PC-9 (cell line): ENCODE results near the gene FRMD4B. TPM values are rescaled to one million over a fixed set of nuclear protein-coding genes. Genes with fewer than 3 reads are reported as not detected.
A peak's percentile ranks its signal among the peaks of the same experiment; 100 is the strongest.

Source experiments
- BruUV-seq: library from RNA; stranded (reverse); fragments of 400-500 nt; replicated peaks from 2 replicates; lab custom pipeline; 2021; lab: Mats Ljungman, UMichigan
- CTCF ChIA-PET: fragments of 300-600 bp; sonication (Branson Sonifier 250); formaldehyde crosslinking; loops from one replicate; lab custom pipeline; 2022; ENCODE audit warnings: antibody characterized with exemption; lab: Charles Lee
- POLR2A ChIA-PET: fragments of 300-600 bp; sonication (Branson Sonifier 250); formaldehyde crosslinking; loops from one replicate; lab custom pipeline; 2022; ENCODE audit warnings: antibody characterized with exemption; ENCODE audit not compliant: unreplicated experiment; lab: Charles Lee
- DNase-seq, 2 experiments: peaks; one replicate each; pipeline versions ENCODE4 v3.0.0 to v3.0.0-alpha.2; 2015 to 2022; ENCODE audit warnings: mixed read lengths in 1 of 2
- H2AFZ ChIP-seq: fragments of 200-600 bp; sonication (generic); 2 replicates; pipeline ENCODE4 v1.8.1; 2017; ENCODE audit warnings: antibody characterized with exemption
- H3F3A ChIP-seq: fragments of 200-600 bp; sonication (generic); 2 replicates; pipeline ENCODE4 v1.8.1; 2017; ENCODE audit warnings: antibody characterized with exemption, mild to moderate bottlenecking, low read depth; ENCODE audit not compliant: insufficient read depth
- H3K27ac ChIP-seq: fragments of 200-600 bp; sonication (generic); 2 replicates; pipeline ENCODE4 v1.6.1; 2016; ENCODE audit warnings: mixed run types
- H3K27me3 ChIP-seq: fragments of 200-600 bp; sonication (generic); 2 replicates; pipeline ENCODE4 v1.6.1; 2016; ENCODE audit warnings: low read depth, mixed run types; ENCODE audit not compliant: insufficient read depth
- H3K36me3 ChIP-seq: fragments of 200-600 bp; sonication (generic); 2 replicates; pipeline ENCODE4 v1.6.1; 2016; ENCODE audit warnings: low read depth, mixed run types
- H3K4me1 ChIP-seq: fragments of 200-600 bp; sonication (generic); replicated peaks from 2 replicates; pipeline ENCODE4 v1.6.1; 2016; ENCODE audit warnings: mixed run types; ENCODE audit not compliant: insufficient read depth
- H3K4me2 ChIP-seq: fragments of 200-600 bp; sonication (generic); 2 replicates; pipeline ENCODE4 v1.6.1; 2017; ENCODE audit warnings: mixed run types
- H3K4me3 ChIP-seq: fragments of 200-600 bp; sonication (generic); 2 replicates; pipeline ENCODE4 v1.6.1; 2016; ENCODE audit warnings: mixed run types
- H3K79me2 ChIP-seq: fragments of 200-600 bp; sonication (generic); 2 replicates; pipeline ENCODE4 v1.6.1; 2017; ENCODE audit warnings: low read depth, mixed run types
- H3K9me2 ChIP-seq: fragments of 200-600 bp; sonication (generic); 2 replicates; pipeline ENCODE4 v1.8.1; 2017; ENCODE audit warnings: mild to moderate bottlenecking; ENCODE audit not compliant: insufficient read depth
- H3K9me3 ChIP-seq: fragments of 200-600 bp; sonication (generic); 2 replicates; pipeline ENCODE4 v1.8.1; 2016; ENCODE audit warnings: low read depth; ENCODE audit not compliant: insufficient read depth
- H4K20me1 ChIP-seq: fragments of 200-600 bp; sonication (generic); 2 replicates; pipeline ENCODE4 v1.8.1; 2017; ENCODE audit not compliant: insufficient read depth
- CTCF ChIP-seq: fragments of 200-600 bp; sonication (generic); conservative IDR thresholded peaks from 2 replicates; pipeline ENCODE4 v1.6.1; 2017; ENCODE audit warnings: mixed run types, antibody characterized with exemption, mild to moderate bottlenecking, moderate library complexity
- EZH2 ChIP-seq: fragments of 200-600 bp; sonication (generic); IDR thresholded peaks from 2 replicates; pipeline ENCODE4 v1.8.0; 2017; ENCODE audit warnings: antibody characterized with exemption, low read depth
- intact Hi-C: fragments of 100-400 bp; cut with micrococcal nuclease; formaldehyde crosslinking; loops from one replicate; pipeline ENCODE4 v1.10.0; 2022; ENCODE audit not compliant: unreplicated experiment
- total RNA-seq: library from RNA; stranded (reverse); gene quantifications from 2 replicates; pipeline ENCODE4 v1.2.3, GENCODE V29; 2021

FRMD4B gene
- total RNA-seq, 1 experiment from 2014 or later = 10.2 TPM

GRCh38 chr3:69364354-69364753 lies 21.5 kb downstream of the FRMD4B start:
- Histone ChIP-seq H3K4me3 (no peak overlapping the region), H2AFZ (no peak overlapping the region), H3K27ac (no peak overlapping the region), H3K36me3 (no peaks in the 10 kb centered on the region), H3K4me2 (no peak overlapping the region), H3K27me3 (no peaks in the 10 kb centered on the region), H3F3A (no peaks in the 10 kb centered on the region), H3K79me2 (no peaks in the 10 kb centered on the region), H3K9me3 (no peaks in the 10 kb centered on the region), H3K9me2 (no peaks in the 10 kb centered on the region), H4K20me1 (no peaks in the 10 kb centered on the region), H3K4me1 (no peaks in the 10 kb centered on the region)
- intact Hi-C loops = no loop called here
- ChIA-PET CTCF (no interaction called here), POLR2A (no interaction called here)
- no TSS peak for BruUV-seq
- TF ChIP-seq CTCF (no peak), EZH2 (no peak)
- DNase-seq = peak in 1 of 2 experiments; percentile 45

- no peaks in the 10 kb centered on the region for H3K9me2 ChIP-seq
- H3K4me1 ChIP-seq = no peaks in the 10 kb centered on the region
- no peaks in the 10 kb centered on the region for H3K79me2 ChIP-seq
- H3K27me3 ChIP-seq = no peaks in the 10 kb centered on the region
- DNase-seq = no peak
- H3K36me3 ChIP-seq = no peaks in the 10 kb centered on the region
- H2AFZ ChIP-seq = no peak overlapping the region
- CTCF ChIA-PET = no interaction called here
- BruUV-seq = no TSS peak
- TF ChIP-seq EZH2 = no peak
- TF ChIP-seq CTCF = no peak
- no peak overlapping the region for H3K4me3 ChIP-seq
- no peak overlapping the region for H3K27ac ChIP-seq
- H3K4me2 ChIP-seq = no peak overlapping the region
- H4K20me1 ChIP-seq = no peaks in the 10 kb centered on the region
- POLR2A ChIA-PET = no interaction called here
- intact Hi-C loops = no loop called here
- H3F3A ChIP-seq = no peaks in the 10 kb centered on the region
- no peaks in the 10 kb centered on the region for H3K9me3 ChIP-seq
Observed at GRCh38 chr3:69360690-69361089, 25.2 kb downstream of the FRMD4B start.

DNA sequence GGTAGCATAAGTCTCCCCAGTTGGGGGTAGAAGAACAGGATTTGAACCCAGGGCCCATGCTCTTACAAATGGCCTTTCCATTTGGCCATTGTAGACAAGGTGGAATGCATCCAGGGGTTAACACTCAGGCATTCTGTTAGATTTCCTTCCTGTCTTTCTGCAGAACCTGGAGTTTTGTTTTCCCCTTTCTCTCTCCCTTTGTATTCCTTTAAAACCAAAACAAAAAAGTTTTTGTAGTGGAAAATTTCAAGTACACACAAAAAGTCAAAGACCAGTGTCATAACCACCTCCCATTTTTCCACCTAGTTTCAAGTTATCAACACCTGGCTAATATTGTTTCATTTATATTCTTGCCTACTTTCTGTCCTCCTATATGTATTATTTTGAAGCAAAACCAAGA lies 26.0 kb downstream of the FRMD4B start:
- H3K9me3 ChIP-seq = no peaks in the 10 kb centered on the region
- CTCF ChIA-PET = interaction anchor here (0.6 kb wide), 1 partner anchor 9 kb away, joined by 3 read pairs; no protein-coding TSS in a partner anchor
- H3K27ac ChIP-seq = no peak overlapping the region
- H3K79me2 ChIP-seq = no peaks in the 10 kb centered on the region
- no peaks in the 10 kb centered on the region for H3F3A ChIP-seq
- H2AFZ ChIP-seq = no peak overlapping the region
- no peaks in the 10 kb centered on the region for H3K9me2 ChIP-seq
- no TSS peak for BruUV-seq
- no peaks in the 10 kb centered on the region for H3K36me3 ChIP-seq
- H3K4me3 ChIP-seq = no peak overlapping the region
- no peak overlapping the region for H3K4me2 ChIP-seq
- DNase-seq = no peak
- POLR2A ChIA-PET = no interaction called here
- H3K4me1 ChIP-seq = no peaks in the 10 kb centered on the region
- no peaks in the 10 kb centered on the region for H4K20me1 ChIP-seq
- intact Hi-C loops = no loop called here
- TF ChIP-seq EZH2 = no peak
- TF ChIP-seq CTCF = no peak
- no peaks in the 10 kb centered on the region for H3K27me3 ChIP-seq
